GM12891 (cell line): ENCODE results near the gene ADAMTSL1.

ENCODE experiments used
- DNase-seq: peaks from one replicate; pipeline ENCODE4 v3.0.0; 2011; ENCODE audit warnings: low spot score; ENCODE audit not compliant: insufficient read length
- FAIRE-seq: peaks from 2 replicates; lab custom pipeline; 2011; peaks lifted over from hg19 to GRCh38; lab: Jason Lieb, UNC
- PAX5 ChIP-seq: IDR thresholded peaks from 2 replicates; pipeline ENCODE4 v1.6.1; 2011; ENCODE audit warnings: low read length, moderate library complexity, mild to moderate bottlenecking; ENCODE audit not compliant: insufficient read depth, severe bottlenecking
- POLR2A ChIP-seq: IDR thresholded peaks from 2 replicates; pipeline ENCODE4 v1.6.1; 2011; ENCODE audit warnings: low read depth, low read length, control low read depth
- POLR2AphosphoS5 ChIP-seq: IDR thresholded peaks from 2 replicates; pipeline ENCODE4 v1.6.1; 2011; ENCODE audit warnings: low read depth, low read length, control low read depth
- POU2F2 ChIP-seq: IDR thresholded peaks from 2 replicates; pipeline ENCODE4 v1.6.1; 2011; ENCODE audit warnings: low read depth, mild to moderate bottlenecking, control low read depth, low read length, moderate library complexity
- SPI1 ChIP-seq: IDR thresholded peaks from 2 replicates; pipeline ENCODE4 v1.6.1; 2011; ENCODE audit warnings: low read depth, low read length, control low read depth
- TAF1 ChIP-seq: IDR thresholded peaks from 2 replicates; pipeline ENCODE4 v1.6.1; 2011; ENCODE audit warnings: low read depth, low read length, control low read depth

Gene ADAMTSL1

GRCh38 chr9:18543406-18544192 is 69.6 kb downstream of the ADAMTSL1 start:
- no peak for FAIRE-seq
- no peak for DNase-seq

GRCh38 chr9:18544456-18544855 is 70.5 kb downstream of the ADAMTSL1 start:
- FAIRE-seq (no peak), DNase-seq (no peak)
- TF ChIP-seq SPI1: no peak
- no peak for TF ChIP-seq POU2F2
- no peak for TF ChIP-seq PAX5
- TF ChIP-seq TAF1: no peak
- TF ChIP-seq POLR2A: no peak
- no peak for TF ChIP-seq POLR2AphosphoS5

More at GRCh38 chr9:18543406-18544192, 69.6 kb downstream of the ADAMTSL1 start:
- no peak for TF ChIP-seq SPI1

- FAIRE-seq (no peak), DNase-seq (no peak)
- TF ChIP-seq PAX5 (no peak), SPI1 (no peak), POLR2A (no peak), POU2F2 (no peak), TAF1 (no peak), POLR2AphosphoS5 (no peak)
These were observed 71.8 kb downstream of the ADAMTSL1 start for GRCh38 chr9:18545636-18546360.

GRCh38 chr9:18548456-18548855 is 74.5 kb downstream of the ADAMTSL1 start:
- no peak for FAIRE-seq
- TF ChIP-seq SPI1: no peak
- no peak for TF ChIP-seq POLR2A
- no peak for TF ChIP-seq POLR2AphosphoS5
- TF ChIP-seq TAF1: no peak
- TF ChIP-seq PAX5: no peak
- no peak for TF ChIP-seq POU2F2
- DNase-seq: no peak

- no peak for DNase-seq
- no peak for FAIRE-seq
- TF ChIP-seq POLR2A (no peak), POU2F2 (no peak), POLR2AphosphoS5 (no peak), PAX5 (no peak), TAF1 (no peak), SPI1 (no peak)
These were observed 75.8 kb downstream of the ADAMTSL1 start for GRCh38 chr9:18549772-18550171.

GRCh38 chr9:18550286-18550685 is 76.3 kb downstream of the ADAMTSL1 start:
- FAIRE-seq (no peak), DNase-seq (no peak)
- TF ChIP-seq PAX5 (no peak), POLR2A (no peak), POU2F2 (no peak), TAF1 (no peak), SPI1 (no peak), POLR2AphosphoS5 (no peak)

GRCh38 chr9:18554244-18554643 is 80.3 kb downstream of the ADAMTSL1 start:
- TF ChIP-seq SPI1: no peak
- TF ChIP-seq POLR2AphosphoS5: no peak
- no peak for TF ChIP-seq POU2F2
- TF ChIP-seq POLR2A: no peak
- no peak for DNase-seq
- no peak for FAIRE-seq

- no peak for DNase-seq
- no peak for TF ChIP-seq PAX5
- TF ChIP-seq SPI1: no peak
- TF ChIP-seq POLR2A: no peak
- TF ChIP-seq POU2F2: no peak
- TF ChIP-seq TAF1: no peak
- TF ChIP-seq POLR2AphosphoS5: no peak
- no peak for FAIRE-seq
These were observed 81.3 kb downstream of the ADAMTSL1 start for GRCh38 chr9:18555105-18555883.
